ENCODE data around the gene PPIH.

- TF ChIP-seq CTCF (IDR thresholded peaks at IDR 0.05), result no peak
- no peak for TF ChIP-seq POLR2A (IDR thresholded peaks at IDR 0.05)
Measured at GRCh38 chr1:42669936-42670335, 11.7 kb downstream of the PPIH start.
